ENCODE data around the gene VPS13C.

DNA sequence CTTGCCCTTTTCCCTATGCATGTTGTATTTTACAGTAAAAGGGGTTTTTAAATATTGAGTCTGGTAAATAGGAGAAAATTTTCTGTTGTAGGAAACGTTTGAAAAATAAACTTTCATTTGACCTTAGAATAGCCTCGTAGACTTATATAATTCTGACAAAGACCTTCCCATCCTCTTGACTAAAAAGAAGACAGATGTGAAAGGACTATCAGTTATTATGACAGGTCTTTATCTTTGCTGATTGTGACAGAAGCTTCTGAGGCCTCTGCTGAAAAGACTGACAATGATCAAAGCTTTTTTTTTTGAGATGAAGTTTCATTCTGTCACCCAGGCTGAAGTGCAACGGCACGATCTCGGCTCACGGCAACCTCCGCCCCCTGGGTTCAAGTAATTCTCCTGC is 30.7 kb upstream of the VPS13C start:
- TF ChIP-seq, protein P1, sequence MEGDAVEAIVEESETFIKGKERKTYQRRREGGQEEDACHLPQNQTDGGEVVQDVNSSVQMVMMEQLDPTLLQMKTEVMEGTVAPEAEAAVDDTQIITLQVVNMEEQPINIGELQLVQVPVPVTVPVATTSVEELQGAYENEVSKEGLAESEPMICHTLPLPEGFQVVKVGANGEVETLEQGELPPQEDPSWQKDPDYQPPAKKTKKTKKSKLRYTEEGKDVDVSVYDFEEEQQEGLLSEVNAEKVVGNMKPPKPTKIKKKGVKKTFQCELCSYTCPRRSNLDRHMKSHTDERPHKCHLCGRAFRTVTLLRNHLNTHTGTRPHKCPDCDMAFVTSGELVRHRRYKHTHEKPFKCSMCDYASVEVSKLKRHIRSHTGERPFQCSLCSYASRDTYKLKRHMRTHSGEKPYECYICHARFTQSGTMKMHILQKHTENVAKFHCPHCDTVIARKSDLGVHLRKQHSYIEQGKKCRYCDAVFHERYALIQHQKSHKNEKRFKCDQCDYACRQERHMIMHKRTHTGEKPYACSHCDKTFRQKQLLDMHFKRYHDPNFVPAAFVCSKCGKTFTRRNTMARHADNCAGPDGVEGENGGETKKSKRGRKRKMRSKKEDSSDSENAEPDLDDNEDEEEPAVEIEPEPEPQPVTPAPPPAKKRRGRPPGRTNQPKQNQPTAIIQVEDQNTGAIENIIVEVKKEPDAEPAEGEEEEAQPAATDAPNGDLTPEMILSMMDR (conservative IDR thresholded peaks at IDR 0.05) = no peak
- no peak for TF ChIP-seq EZH2 (IDR thresholded peaks at IDR 0.05; ENCODE audit: low read depth)
